ENCODE results near the gene LAMTOR4.
"Not testable (repeated sequence)": the region's sequence is repeated elsewhere in the genome, so short reads cannot be mapped to it uniquely, and the experiment has no call there.

LAMTOR4 gene

GRCh38 chr7:100122067-100122466 lies 26.7 kb upstream of the LAMTOR4 start:
- in situ Hi-C loops (cut with HindIII; ENCODE audit: low sequenced_read_pairs) = no loop called here

- in situ Hi-C loops (cut with HindIII; ENCODE audit: low sequenced_read_pairs) = no loop called here
Observed at GRCh38 chr7:100122568-100122967, 26.1 kb upstream of the LAMTOR4 start.

- in situ Hi-C loops (cut with HindIII; ENCODE audit: low sequenced_read_pairs) = no loop called here
Observed at GRCh38 chr7:100124301-100125230, 24.2 kb upstream of the LAMTOR4 start.

GRCh38 chr7:100126239-100126930 lies 22.3 kb upstream of the LAMTOR4 start:
- in situ Hi-C loops (cut with HindIII; ENCODE audit: low sequenced_read_pairs) = no loop called here

GRCh38 chr7:100126931-100127865 lies 21.5 kb upstream of the LAMTOR4 start, which contains the start of gene MBLAC1:
TSS of gene MBLAC1 (plus strand) at chr7:100126967. CDS start at chr7:100127396, 429 bp downstream.
- in situ Hi-C loops (cut with HindIII; ENCODE audit: low sequenced_read_pairs) = no loop called here

- in situ Hi-C loops (cut with HindIII; ENCODE audit: low sequenced_read_pairs) = no loop called here
Observed at GRCh38 chr7:100127866-100128636, 20.7 kb upstream of the LAMTOR4 start.

GRCh38 chr7:100128637-100128963 lies 20.1 kb upstream of the LAMTOR4 start:
- in situ Hi-C loops (cut with HindIII; ENCODE audit: low sequenced_read_pairs) = no loop called here

- in situ Hi-C loops (cut with HindIII; ENCODE audit: low sequenced_read_pairs) = not testable (repeated sequence)
Observed at GRCh38 chr7:100130220-100130607, 18.5 kb upstream of the LAMTOR4 start.

- in situ Hi-C loops (cut with HindIII; ENCODE audit: low sequenced_read_pairs) = no loop called here
Observed at GRCh38 chr7:100130608-100131453, 17.9 kb upstream of the LAMTOR4 start.

GRCh38 chr7:100132126-100132525 lies 16.6 kb upstream of the LAMTOR4 start:
- in situ Hi-C loops (cut with HindIII; ENCODE audit: low sequenced_read_pairs) = no loop called here

- in situ Hi-C loops (cut with HindIII; ENCODE audit: low sequenced_read_pairs) = no loop called here
Observed at GRCh38 chr7:100132697-100133151, 16.0 kb upstream of the LAMTOR4 start.

GRCh38 chr7:100137851-100138760 lies 10.6 kb upstream of the LAMTOR4 start:
- in situ Hi-C loops (cut with HindIII; ENCODE audit: low sequenced_read_pairs) = no loop called here

- in situ Hi-C loops (cut with HindIII; ENCODE audit: low sequenced_read_pairs) = loop anchor here (5.0 kb wide), 1 partner anchor 64 kb away; no protein-coding TSS in a partner anchor
Observed at GRCh38 chr7:100141555-100141949, 7.2 kb upstream of the LAMTOR4 start.

- in situ Hi-C loops (cut with HindIII; ENCODE audit: low sequenced_read_pairs) = loop anchor here (5.0 kb wide), 1 partner anchor 65 kb away; no protein-coding TSS in a partner anchor
Observed at GRCh38 chr7:100142461-100142860, 6.3 kb upstream of the LAMTOR4 start.

GRCh38 chr7:100146350-100146749 lies 2.4 kb upstream of the LAMTOR4 start:
- in situ Hi-C loops (cut with HindIII; ENCODE audit: low sequenced_read_pairs) = not testable (repeated sequence)

GRCh38 chr7:100147278-100147677 lies 1.4 kb upstream of the LAMTOR4 start:
- in situ Hi-C loops (cut with HindIII; ENCODE audit: low sequenced_read_pairs) = no loop called here

GRCh38 chr7:100148225-100148558 lies 526 bp upstream of the LAMTOR4 start:
- in situ Hi-C loops (cut with HindIII; ENCODE audit: low sequenced_read_pairs) = no loop called here

- in situ Hi-C loops (cut with HindIII; ENCODE audit: low sequenced_read_pairs) = no loop called here
Observed at GRCh38 chr7:100152404-100152803, 3.7 kb downstream of the LAMTOR4 start.
